Smooth muscle cell (in vitro differentiated cells): Measurements from ENCODE around the gene EXOC4. TPM values are rescaled to one million over a fixed set of nuclear protein-coding genes. Genes with fewer than 3 reads are reported as not detected.

Experiments
- DNase-seq: peaks from one replicate; lab custom pipeline; 2025; ENCODE audit not compliant: unreplicated experiment; lab: John Stamatoyannopoulos, UW
- H2AFZ ChIP-seq: fragments of 200-600 bp; sonication (generic); 2 replicates; pipeline ENCODE4 v1.6.0; 2016; ENCODE audit warnings: antibody characterized with exemption, low read depth, mild to moderate bottlenecking
- H3F3A ChIP-seq: fragments of 200-600 bp; sonication (generic); 2 replicates; pipeline ENCODE4 v1.6.0; 2017; ENCODE audit warnings: antibody characterized with exemption, low read depth
- H3K27ac ChIP-seq: fragments of 200-600 bp; sonication (generic); 2 replicates; pipeline ENCODE4 v1.5.1; 2016; ENCODE audit warnings: low read depth, mild to moderate bottlenecking
- H3K27me3 ChIP-seq: fragments of 200-600 bp; sonication (generic); 2 replicates; pipeline ENCODE4 v1.6.1; 2016; ENCODE audit warnings: low read depth, mild to moderate bottlenecking
- H3K36me3 ChIP-seq: fragments of 200-600 bp; sonication (generic); 2 replicates; pipeline ENCODE4 v1.5.1; 2016; ENCODE audit warnings: low read depth
- H3K4me1 ChIP-seq: fragments of 200-600 bp; sonication (generic); 2 replicates; pipeline ENCODE4 v1.5.1; 2016; ENCODE audit warnings: low read depth
- H3K4me2 ChIP-seq: fragments of 200-600 bp; sonication (generic); 2 replicates; pipeline ENCODE4 v1.6.0; 2016; ENCODE audit warnings: mild to moderate bottlenecking
- H3K4me3 ChIP-seq: fragments of 200-600 bp; sonication (generic); 2 replicates; pipeline ENCODE4 v1.5.1; 2016; ENCODE audit warnings: mild to moderate bottlenecking
- H3K79me2 ChIP-seq: fragments of 200-600 bp; sonication (generic); 2 replicates; pipeline ENCODE4 v1.6.0; 2016; ENCODE audit warnings: low read depth, mild to moderate bottlenecking
- H3K9ac ChIP-seq: fragments of 200-600 bp; sonication (generic); 2 replicates; pipeline ENCODE4 v1.6.0; 2016; ENCODE audit warnings: low read depth
- H3K9me3 ChIP-seq: fragments of 200-600 bp; sonication (generic); replicated peaks from 2 replicates; pipeline ENCODE4 v1.5.1; 2016; ENCODE audit warnings: low read depth
- H4K20me1 ChIP-seq: fragments of 200-600 bp; sonication (generic); 2 replicates; pipeline ENCODE4 v1.6.0; 2016; ENCODE audit warnings: low read depth
- CTCF ChIP-seq: fragments of 200-600 bp; sonication (generic); IDR thresholded peaks from 2 replicates; pipeline ENCODE4 v1.5.1; 2017; ENCODE audit warnings: borderline replicate concordance, mild to moderate bottlenecking, antibody characterized with exemption; ENCODE audit not compliant: insufficient read depth, poor library complexity, severe bottlenecking
- WGBS: methylation state at CpG from one replicate; pipeline ENCODE4 v1.1.7; 2016; ENCODE audit warnings: low lambda C conversion rate; 5-methylcytosine and 5-hydroxymethylcytosine counted together
- polyA plus RNA-seq: library from polyadenylated mRNA; unstranded; fragments of >200 nt; fragmentation: Nextera tagmentation; extraction: Ambion mirVana; gene quantifications from 2 replicates; pipeline ENCODE4 v1.2.1, GENCODE V29; 2016
- total RNA-seq: library from RNA; depleted of rRNA; stranded (reverse); fragments of >200 nt; gene quantifications from 2 replicates; pipeline ENCODE4 v1.2.3, GENCODE V29; 2014

The EXOC4 gene
- total and polyA plus RNA-seq, 2 experiments from 2014 or later: 21.5 to 47.1 TPM

- no peak for TF ChIP-seq CTCF
- no peaks in the 10 kb centered on the region for H3K27me3 ChIP-seq
- H3K79me2 ChIP-seq: no peaks in the 10 kb centered on the region
- no peaks in the 10 kb centered on the region for H3K4me1 ChIP-seq
- no peaks in the 10 kb centered on the region for H3F3A ChIP-seq
- H3K9me3 ChIP-seq: no peaks in the 10 kb centered on the region
- no peak overlapping the region for H3K4me3 ChIP-seq
- H3K27ac ChIP-seq: no peak overlapping the region
- H3K9ac ChIP-seq: no peak overlapping the region
- peaks cover 28% of the 10 kb centered on the region for H4K20me1 ChIP-seq
- no peak overlapping the region for H2AFZ ChIP-seq
- no peaks in the 10 kb centered on the region for H3K36me3 ChIP-seq
- WGBS: 96% methylated on average over 5 of the region's 5 CpGs
- no peak for DNase-seq
- no peak overlapping the region for H3K4me2 ChIP-seq
Observed at GRCh38 chr7:133501771-133502170, 248.9 kb downstream of the EXOC4 start.

- no peak for TF ChIP-seq CTCF
- Histone ChIP-seq H2AFZ (no peak overlapping the region), H3K9ac (no peak overlapping the region), H3K4me1 (no peaks in the 10 kb centered on the region), H3K4me2 (no peak overlapping the region), H3K4me3 (no peak overlapping the region), H3F3A (no peaks in the 10 kb centered on the region), H3K79me2 (no peaks in the 10 kb centered on the region), H3K9me3 (no peaks in the 10 kb centered on the region), H3K36me3 (no peaks in the 10 kb centered on the region), H3K27ac (no peak overlapping the region), H4K20me1 (peaks cover 30% of the 10 kb centered on the region), H3K27me3 (no peaks in the 10 kb centered on the region)
- 95% methylated on average over 1 of the region's 1 CpG for WGBS
- no peak for DNase-seq
Observed at GRCh38 chr7:133502498-133502897, 249.6 kb downstream of the EXOC4 start.

GRCh38 chr7:133502972-133503371, 250.1 kb downstream of the EXOC4 start:
- no peaks in the 10 kb centered on the region for H3K79me2 ChIP-seq
- no peak overlapping the region for H2AFZ ChIP-seq
- H4K20me1 ChIP-seq: peaks cover 30% of the 10 kb centered on the region
- no peaks in the 10 kb centered on the region for H3K27me3 ChIP-seq
- no peak for DNase-seq
- H3K4me3 ChIP-seq: no peak overlapping the region
- no peaks in the 10 kb centered on the region for H3K9me3 ChIP-seq
- no peaks in the 10 kb centered on the region for H3K4me1 ChIP-seq
- H3K27ac ChIP-seq: no peak overlapping the region
- no peaks in the 10 kb centered on the region for H3F3A ChIP-seq
- no peak overlapping the region for H3K9ac ChIP-seq
- 94% methylated on average over 1 of the region's 1 CpG for WGBS
- no peaks in the 10 kb centered on the region for H3K36me3 ChIP-seq
- TF ChIP-seq CTCF: no peak
- no peak overlapping the region for H3K4me2 ChIP-seq

- H3K4me2 ChIP-seq: no peak overlapping the region
Observed at GRCh38 chr7:133504825-133505224, 251.9 kb downstream of the EXOC4 start.

More at GRCh38 chr7:133504825-133505224, 251.9 kb downstream of the EXOC4 start:
- H3K36me3 ChIP-seq: no peaks in the 10 kb centered on the region
- whole genome bisulfite sequencing: 81% methylated on average over 3 of the region's 3 CpGs
- no peak for TF ChIP-seq CTCF
- DNase-seq: no peak
- no peaks in the 10 kb centered on the region for H3F3A ChIP-seq
- H3K4me3 ChIP-seq: no peak overlapping the region
- H3K4me1 ChIP-seq: no peaks in the 10 kb centered on the region
- no peak overlapping the region for H3K27ac ChIP-seq
- no peaks in the 10 kb centered on the region for H3K27me3 ChIP-seq
- peaks cover 30% of the 10 kb centered on the region for H4K20me1 ChIP-seq
- H3K79me2 ChIP-seq: no peaks in the 10 kb centered on the region
- no peak overlapping the region for H2AFZ ChIP-seq
- H3K9me3 ChIP-seq: no peaks in the 10 kb centered on the region
- H3K9ac ChIP-seq: no peak overlapping the region
